ENCODE data around the gene PTPRA.

PTPRA gene

GRCh38 chr20:2991532-2991931, 118.3 kb downstream of the PTPRA start:
- no peak for TF ChIP-seq CTCF (IDR thresholded peaks at IDR 0.05)
- Histone ChIP-seq H3K27ac (no peak overlapping the region), H3K4me3 (no peak overlapping the region)
- no peak for DNase-seq (ENCODE audit: low spot score)

- no peak overlapping the region for H3K4me3 ChIP-seq
- no peak for TF ChIP-seq CTCF (IDR thresholded peaks at IDR 0.05)
- H3K27ac ChIP-seq: no peak overlapping the region
- no peak for DNase-seq (ENCODE audit: low spot score)
Observed at GRCh38 chr20:2993250-2993649, 120.0 kb downstream of the PTPRA start.

GRCh38 chr20:2995796-2996195, 122.5 kb downstream of the PTPRA start:
- H3K27ac ChIP-seq: no peak overlapping the region

GRCh38 chr20:2998728-2999127, 125.4 kb downstream of the PTPRA start:
- Histone ChIP-seq H3K4me3 (no peak overlapping the region), H3K27ac (no peak overlapping the region)
- no peak for TF ChIP-seq CTCF (IDR thresholded peaks at IDR 0.05)
- no peak for DNase-seq (ENCODE audit: low spot score)

More at GRCh38 chr20:2995796-2996195, 122.5 kb downstream of the PTPRA start:
- TF ChIP-seq CTCF (IDR thresholded peaks at IDR 0.05): no peak
- no peak overlapping the region for H3K4me3 ChIP-seq
- no peak for DNase-seq (ENCODE audit: low spot score)

GRCh38 chr20:3000852-3001523, 127.7 kb downstream of the PTPRA start:
- Histone ChIP-seq H3K27ac (no peak overlapping the region), H3K4me3 (no peak overlapping the region)
- no peak for DNase-seq (ENCODE audit: low spot score)
- no peak for TF ChIP-seq CTCF (IDR thresholded peaks at IDR 0.05)

- no peak overlapping the region for H3K27ac ChIP-seq
- DNase-seq (ENCODE audit: low spot score): no peak
- H3K4me3 ChIP-seq: no peak overlapping the region
- no peak for TF ChIP-seq CTCF (IDR thresholded peaks at IDR 0.05)
Observed at GRCh38 chr20:3003416-3003815, 130.1 kb downstream of the PTPRA start.

GRCh38 chr20:3010985-3011723, 137.9 kb downstream of the PTPRA start:
- TF ChIP-seq CTCF (IDR thresholded peaks at IDR 0.05): no peak
- no peak overlapping the region for H3K4me3 ChIP-seq
- DNase-seq (ENCODE audit: low spot score): no peak

More at GRCh38 chr20:3010985-3011723, 137.9 kb downstream of the PTPRA start:
- H3K27ac ChIP-seq: no peak overlapping the region

Measured in coronary artery (tissue), 2 donors.